ENCODE results near the gene IFI27L1. TPM values are rescaled to one million over a fixed set of nuclear protein-coding genes. Genes with fewer than 3 reads are reported as not detected.

The IFI27L1 gene, protein sequence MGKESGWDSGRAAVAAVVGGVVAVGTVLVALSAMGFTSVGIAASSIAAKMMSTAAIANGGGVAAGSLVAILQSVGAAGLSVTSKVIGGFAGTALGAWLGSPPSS
- total RNA-seq (2021) (27.6 to 34.1 TPM (median 32.3 TPM) in 3 replicates), Bru-seq, nascent RNA (percentile 72 among the genes with signal in this experiment)
- long read RNA-seq, experiment 1, transcript IFI27L1-209 (5 exons, 680 nt) = major isoform, 5 of 20 reads
- long read RNA-seq, experiment 1, partial matches to known transcripts = 7 of 20 reads
- long read RNA-seq, experiment 1, other reads (novel, unspliced or antisense) = 5 of 20 reads
- long read RNA-seq, experiment 2, transcript IFI27L1-209 (5 exons, 680 nt) = major isoform, 10 of 30 reads
- long read RNA-seq, experiment 2, partial matches to known transcripts = 1 of 30 reads
- long read RNA-seq, experiment 2, other reads (novel, unspliced or antisense) = 18 of 30 reads
- long read RNA-seq, experiment 3, partial matches to known transcripts = 0 of 6 reads
- long read RNA-seq, experiment 3, other reads (novel, unspliced or antisense) = 6 of 6 reads

DNA sequence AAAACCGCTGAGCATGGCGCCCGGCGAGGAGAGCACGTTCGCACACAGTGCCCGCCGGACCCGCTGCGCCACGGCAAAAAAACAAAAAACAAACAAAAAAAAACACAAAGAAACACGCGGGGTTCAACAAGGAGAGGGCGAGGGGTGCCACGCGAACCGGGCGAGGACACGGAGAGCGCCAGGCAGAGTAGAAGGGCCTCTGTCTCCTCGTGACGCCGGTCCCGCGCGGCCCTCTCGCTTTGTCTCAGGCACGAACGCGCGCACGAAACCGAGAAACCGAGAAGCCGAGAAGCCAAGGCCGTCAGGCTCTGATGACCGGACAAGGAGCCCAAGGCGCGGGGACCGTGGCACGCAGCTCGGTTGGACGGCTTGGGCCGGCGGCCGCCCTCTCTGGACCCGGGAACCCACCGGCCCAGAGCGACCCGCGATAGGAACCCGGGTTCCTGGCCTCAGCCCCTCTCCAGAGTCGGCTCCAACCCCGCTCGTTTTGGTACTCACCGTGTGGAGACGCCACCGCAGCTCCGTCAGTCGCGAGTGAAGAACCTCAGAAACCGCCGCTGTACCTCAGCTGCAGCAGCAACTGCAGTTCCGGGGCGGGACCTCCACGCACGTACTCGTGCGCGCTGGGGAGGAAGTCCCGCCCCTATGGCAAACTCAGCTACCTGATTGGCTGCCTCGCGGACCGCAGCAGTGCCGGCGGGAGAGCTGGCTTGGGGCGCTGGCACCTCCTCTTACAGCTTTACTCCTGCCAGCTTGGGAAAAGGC lies at the start of gene IFI27L1, which contains the start of gene DDX24:
TSS of gene IFI27L1 (plus strand) at position 690 of the 765 bp plus-strand sequence. CDS start 15,628 bp downstream, outside the sequence.
TSS of gene DDX24 (minus strand) at position 582 of the 765 bp plus-strand sequence. CDS start 1,460 bp downstream, outside the sequence.
- H3K36me3 Mint-ChIP-seq = peaks cover 23% of the 10 kb centered on the region
- H3K4me1 Mint-ChIP-seq = peaks cover 29% of the 10 kb centered on the region
- DNase-seq (ENCODE audit: low spot score) = peak; percentile 96
- H3K9me3 Mint-ChIP-seq = peaks cover 2% of the 10 kb centered on the region
- H3K4me3 Mint-ChIP-seq = peak within 1 kb of the TSS; percentile 100
- ChIA-PET POLR2A (interaction anchor here (1.1 to 1.4 kb wide), 5 partner anchors 13 to 51 kb away, joined by 3 to 5 read pairs (median 4); partner anchors contain the start of gene IFI27L2), CTCF (interaction anchor here (0.8 to 2.8 kb wide), 13 partner anchors 15 to 406 kb away, joined by 3 to 20 read pairs (median 3); no protein-coding TSS in a partner anchor)
- H3K27me3 Mint-ChIP-seq (ENCODE audit: low read depth) = no peaks in the 10 kb centered on the region
- H3K27ac Mint-ChIP-seq = peak within 1 kb of the TSS; percentile 93
- peak; percentile 99 for ATAC-seq
- TF ChIP-seq ZNF512 (CRISPR knock-in tag; IDR thresholded peaks at IDR 0.05; ENCODE audit: borderline replicate concordance) (no peak), ZNF532 (CRISPR knock-in tag; IDR thresholded peaks at IDR 0.05; ENCODE audit: borderline replicate concordance) (no peak), CBFB (CRISPR knock-in tag; IDR thresholded peaks at IDR 0.05; ENCODE audit: low read depth) (no peak), ZBTB21 (CRISPR knock-in tag; IDR thresholded peaks at IDR 0.05; ENCODE audit: borderline replicate concordance) (no peak), GTF2I (CRISPR knock-in tag; conservative IDR thresholded peaks at IDR 0.05) (no peak), ETV6 (CRISPR knock-in tag; IDR thresholded peaks at IDR 0.05) (peak; percentile 59; the same call in 1 of the 2 replicates), SP1 (CRISPR knock-in tag; conservative IDR thresholded peaks at IDR 0.05) (peak; percentile 67), NFATC4 (CRISPR knock-in tag; IDR thresholded peaks at IDR 0.05) (no peak), NFE2L1 (CRISPR knock-in tag; IDR thresholded peaks at IDR 0.05) (no peak), NR3C1 (CRISPR knock-in tag; conservative IDR thresholded peaks at IDR 0.05; ENCODE audit: low read depth) (no peak), E2F1 (CRISPR knock-in tag; IDR thresholded peaks at IDR 0.05) (no peak), GABPB1 (CRISPR knock-in tag; IDR thresholded peaks at IDR 0.05) (peak; percentile 76), ZNF423 (CRISPR knock-in tag; IDR thresholded peaks at IDR 0.05) (no peak), TEAD4 (CRISPR knock-in tag; IDR thresholded peaks at IDR 0.05) (no peak), NR1H2 (CRISPR knock-in tag; IDR thresholded peaks at IDR 0.05) (no peak), TEAD1 (CRISPR knock-in tag; IDR thresholded peaks at IDR 0.05) (0 out of 2 replicates have a peak, but pooled peaks have one; percentile 21), EMX1 (CRISPR knock-in tag; IDR thresholded peaks at IDR 0.05) (no peak), SOX15 (CRISPR knock-in tag; IDR thresholded peaks at IDR 0.05) (no peak), JUN (CRISPR knock-in tag; IDR thresholded peaks at IDR 0.05) (no peak), MXD4 (CRISPR knock-in tag; IDR thresholded peaks at IDR 0.05; ENCODE audit: borderline replicate concordance) (no peak), TP53 (CRISPR knock-in tag; IDR thresholded peaks at IDR 0.05) (no peak), SMAD4 (CRISPR knock-in tag; IDR thresholded peaks at IDR 0.05) (no peak)
- TF ChIP-seq, protein P1, sequence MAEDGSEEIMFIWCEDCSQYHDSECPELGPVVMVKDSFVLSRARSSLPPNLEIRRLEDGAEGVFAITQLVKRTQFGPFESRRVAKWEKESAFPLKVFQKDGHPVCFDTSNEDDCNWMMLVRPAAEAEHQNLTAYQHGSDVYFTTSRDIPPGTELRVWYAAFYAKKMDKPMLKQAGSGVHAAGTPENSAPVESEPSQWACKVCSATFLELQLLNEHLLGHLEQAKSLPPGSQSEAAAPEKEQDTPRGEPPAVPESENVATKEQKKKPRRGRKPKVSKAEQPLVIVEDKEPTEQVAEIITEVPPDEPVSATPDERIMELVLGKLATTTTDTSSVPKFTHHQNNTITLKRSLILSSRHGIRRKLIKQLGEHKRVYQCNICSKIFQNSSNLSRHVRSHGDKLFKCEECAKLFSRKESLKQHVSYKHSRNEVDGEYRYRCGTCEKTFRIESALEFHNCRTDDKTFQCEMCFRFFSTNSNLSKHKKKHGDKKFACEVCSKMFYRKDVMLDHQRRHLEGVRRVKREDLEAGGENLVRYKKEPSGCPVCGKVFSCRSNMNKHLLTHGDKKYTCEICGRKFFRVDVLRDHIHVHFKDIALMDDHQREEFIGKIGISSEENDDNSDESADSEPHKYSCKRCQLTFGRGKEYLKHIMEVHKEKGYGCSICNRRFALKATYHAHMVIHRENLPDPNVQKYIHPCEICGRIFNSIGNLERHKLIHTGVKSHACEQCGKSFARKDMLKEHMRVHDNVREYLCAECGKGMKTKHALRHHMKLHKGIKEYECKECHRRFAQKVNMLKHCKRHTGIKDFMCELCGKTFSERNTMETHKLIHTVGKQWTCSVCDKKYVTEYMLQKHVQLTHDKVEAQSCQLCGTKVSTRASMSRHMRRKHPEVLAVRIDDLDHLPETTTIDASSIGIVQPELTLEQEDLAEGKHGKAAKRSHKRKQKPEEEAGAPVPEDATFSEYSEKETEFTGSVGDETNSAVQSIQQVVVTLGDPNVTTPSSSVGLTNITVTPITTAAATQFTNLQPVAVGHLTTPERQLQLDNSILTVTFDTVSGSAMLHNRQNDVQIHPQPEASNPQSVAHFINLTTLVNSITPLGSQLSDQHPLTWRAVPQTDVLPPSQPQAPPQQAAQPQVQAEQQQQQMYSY (CRISPR knock-in tag; IDR thresholded peaks at IDR 0.05) = 0 out of 2 replicates have a peak, but pooled peaks have one; percentile 26
- TF ChIP-seq, protein P2, sequence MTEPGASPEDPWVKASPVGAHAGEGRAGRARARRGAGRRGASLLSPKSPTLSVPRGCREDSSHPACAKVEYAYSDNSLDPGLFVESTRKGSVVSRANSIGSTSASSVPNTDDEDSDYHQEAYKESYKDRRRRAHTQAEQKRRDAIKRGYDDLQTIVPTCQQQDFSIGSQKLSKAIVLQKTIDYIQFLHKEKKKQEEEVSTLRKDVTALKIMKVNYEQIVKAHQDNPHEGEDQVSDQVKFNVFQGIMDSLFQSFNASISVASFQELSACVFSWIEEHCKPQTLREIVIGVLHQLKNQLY (CRISPR knock-in tag; IDR thresholded peaks at IDR 0.05) = no peak

All from WTC11 (cell line).